OCI-LY3 (cell line): ENCODE data around the gene ACSF3.
"Not testable (repeated sequence)": the region's sequence is repeated elsewhere in the genome, so short reads cannot be mapped to it uniquely, and the experiment has no call there.

Experiments
- H2AFZ ChIP-seq: fragments of 200-600, 300-600 bp; shearing (Covaris generic); 2 replicates; pipeline ENCODE4 v1.6.0; 2014; ENCODE audit warnings: antibody characterized with exemption, low read depth, low read length
- H3K27ac ChIP-seq: fragments of 200-600, 300-600 bp; sonication (generic); 2 replicates; pipeline ENCODE4 v1.5.1; 2014; ENCODE audit warnings: mild to moderate bottlenecking, low read length, moderate library complexity, mixed read lengths
- H3K27me3 ChIP-seq: fragments of 200-600, 300-600 bp; sonication (generic); 2 replicates; pipeline ENCODE4 v1.6.1; 2014; ENCODE audit warnings: low read depth, low read length, mixed read lengths
- H3K36me3 ChIP-seq: fragments of 200-600, 300-600 bp; sonication (generic); replicated peaks from 2 replicates; pipeline ENCODE3; 2014; ENCODE audit warnings: low read depth, low read length, mixed read lengths
- H3K4me1 ChIP-seq: fragments of 300-600, 200-600 bp; sonication (generic); 2 replicates; pipeline ENCODE4 v1.6.1; 2014; ENCODE audit warnings: low read length, mixed read lengths
- H3K4me2 ChIP-seq: fragments of 200-600, 300-600 bp; sonication (generic); 2 replicates; pipeline ENCODE4 v1.6.1; 2014; ENCODE audit warnings: low read length, mixed read lengths
- H3K4me3 ChIP-seq: fragments of 300-600, 200-600 bp; sonication (generic); 2 replicates; pipeline ENCODE4 v1.5.1; 2014; ENCODE audit warnings: antibody characterized with exemption, mild to moderate bottlenecking, low read length, moderate library complexity
- H3K79me2 ChIP-seq: fragments of 300-600, 200-600 bp; shearing (Covaris generic); 2 replicates; pipeline ENCODE4 v1.6.1; 2014; ENCODE audit warnings: mild to moderate bottlenecking, low read length, mixed read lengths
- H3K9ac ChIP-seq: fragments of 300-600, 200-600 bp; shearing (Covaris generic); 2 replicates; pipeline ENCODE4 v1.6.0; 2014; ENCODE audit warnings: mild to moderate bottlenecking, low read length, moderate library complexity
- H3K9me3 ChIP-seq: fragments of 200-600, 300-600 bp; shearing (Covaris generic); 2 replicates; pipeline ENCODE4 v1.6.1; 2014; ENCODE audit warnings: low read length, mixed read lengths; ENCODE audit not compliant: insufficient read depth
- H4K20me1 ChIP-seq: fragments of 200-600, 300-600 bp; sonication (generic); 2 replicates; pipeline ENCODE4 v1.6.1; 2016; ENCODE audit warnings: low read length, mixed read lengths; ENCODE audit not compliant: insufficient read depth
- EZH2phosphoT487 ChIP-seq: fragments of 200-600 bp; shearing (Covaris generic); IDR thresholded peaks from 2 replicates; pipeline ENCODE4 v1.6.1; 2018; ENCODE audit warnings: antibody characterized with exemption, mixed run types, low read depth
- TF ChIP-seq, protein P1 (sequence below): fragments of 200-600, 300-600 bp; sonication (generic); IDR thresholded peaks from 2 replicates; pipeline ENCODE4 v1.5.1; 2014; ENCODE audit warnings: antibody characterized with exemption, low read length, low read depth

ACSF3 gene

DNA sequence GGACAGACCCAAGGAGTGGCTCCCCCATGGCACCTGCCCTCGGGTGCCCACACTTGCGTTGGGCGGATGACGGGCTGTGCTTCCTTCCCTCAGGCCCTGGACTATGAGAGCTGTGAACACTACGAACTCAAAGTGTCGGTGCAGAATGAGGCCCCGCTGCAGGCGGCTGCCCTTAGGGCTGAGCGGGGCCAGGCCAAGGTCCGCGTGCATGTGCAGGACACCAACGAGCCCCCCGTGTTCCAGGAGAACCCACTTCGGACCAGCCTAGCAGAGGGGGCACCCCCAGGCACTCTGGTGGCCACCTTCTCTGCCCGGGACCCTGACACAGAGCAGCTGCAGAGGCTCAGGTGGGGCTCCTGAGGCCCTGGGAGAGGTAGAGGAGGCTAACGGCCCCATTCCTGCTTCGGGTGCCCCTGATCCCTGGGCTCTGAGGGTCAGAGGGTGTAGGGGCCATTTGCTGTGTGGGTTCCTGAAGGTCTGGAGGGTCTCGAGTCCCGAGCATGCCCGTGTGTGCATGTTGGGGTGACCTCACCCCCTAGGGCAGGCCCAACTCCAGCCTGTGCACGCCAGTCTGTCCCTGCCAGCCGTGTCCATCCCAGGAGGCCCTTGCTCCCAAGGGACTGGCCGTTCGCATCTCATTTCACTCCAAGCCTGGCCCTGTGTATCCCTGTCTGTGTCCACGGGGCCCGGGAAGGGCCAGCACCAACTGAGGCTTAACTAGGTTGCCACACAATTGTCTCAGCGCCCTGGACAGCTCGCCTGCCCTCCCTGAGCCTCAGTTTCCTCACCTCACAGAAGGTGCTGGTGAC lies 96.7 kb downstream of the ACSF3 start:
- H3K9ac ChIP-seq, result no peak overlapping the region
- TF ChIP-seq, protein P1, sequence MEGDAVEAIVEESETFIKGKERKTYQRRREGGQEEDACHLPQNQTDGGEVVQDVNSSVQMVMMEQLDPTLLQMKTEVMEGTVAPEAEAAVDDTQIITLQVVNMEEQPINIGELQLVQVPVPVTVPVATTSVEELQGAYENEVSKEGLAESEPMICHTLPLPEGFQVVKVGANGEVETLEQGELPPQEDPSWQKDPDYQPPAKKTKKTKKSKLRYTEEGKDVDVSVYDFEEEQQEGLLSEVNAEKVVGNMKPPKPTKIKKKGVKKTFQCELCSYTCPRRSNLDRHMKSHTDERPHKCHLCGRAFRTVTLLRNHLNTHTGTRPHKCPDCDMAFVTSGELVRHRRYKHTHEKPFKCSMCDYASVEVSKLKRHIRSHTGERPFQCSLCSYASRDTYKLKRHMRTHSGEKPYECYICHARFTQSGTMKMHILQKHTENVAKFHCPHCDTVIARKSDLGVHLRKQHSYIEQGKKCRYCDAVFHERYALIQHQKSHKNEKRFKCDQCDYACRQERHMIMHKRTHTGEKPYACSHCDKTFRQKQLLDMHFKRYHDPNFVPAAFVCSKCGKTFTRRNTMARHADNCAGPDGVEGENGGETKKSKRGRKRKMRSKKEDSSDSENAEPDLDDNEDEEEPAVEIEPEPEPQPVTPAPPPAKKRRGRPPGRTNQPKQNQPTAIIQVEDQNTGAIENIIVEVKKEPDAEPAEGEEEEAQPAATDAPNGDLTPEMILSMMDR, result no peak
- no peak for TF ChIP-seq EZH2phosphoT487
- H4K20me1 ChIP-seq, result no peaks in the 10 kb centered on the region
- no peaks in the 10 kb centered on the region for H3K4me1 ChIP-seq
- H3K27me3 ChIP-seq, result no peaks in the 10 kb centered on the region
- no peak overlapping the region for H3K27ac ChIP-seq
- no peak overlapping the region for H3K4me2 ChIP-seq
- H3K9me3 ChIP-seq, result no peaks in the 10 kb centered on the region
- no peaks in the 10 kb centered on the region for H3K79me2 ChIP-seq
- H3K36me3 ChIP-seq, result no peaks in the 10 kb centered on the region
- H3K4me3 ChIP-seq, result no peak overlapping the region
- no peak overlapping the region for H2AFZ ChIP-seq

DNA sequence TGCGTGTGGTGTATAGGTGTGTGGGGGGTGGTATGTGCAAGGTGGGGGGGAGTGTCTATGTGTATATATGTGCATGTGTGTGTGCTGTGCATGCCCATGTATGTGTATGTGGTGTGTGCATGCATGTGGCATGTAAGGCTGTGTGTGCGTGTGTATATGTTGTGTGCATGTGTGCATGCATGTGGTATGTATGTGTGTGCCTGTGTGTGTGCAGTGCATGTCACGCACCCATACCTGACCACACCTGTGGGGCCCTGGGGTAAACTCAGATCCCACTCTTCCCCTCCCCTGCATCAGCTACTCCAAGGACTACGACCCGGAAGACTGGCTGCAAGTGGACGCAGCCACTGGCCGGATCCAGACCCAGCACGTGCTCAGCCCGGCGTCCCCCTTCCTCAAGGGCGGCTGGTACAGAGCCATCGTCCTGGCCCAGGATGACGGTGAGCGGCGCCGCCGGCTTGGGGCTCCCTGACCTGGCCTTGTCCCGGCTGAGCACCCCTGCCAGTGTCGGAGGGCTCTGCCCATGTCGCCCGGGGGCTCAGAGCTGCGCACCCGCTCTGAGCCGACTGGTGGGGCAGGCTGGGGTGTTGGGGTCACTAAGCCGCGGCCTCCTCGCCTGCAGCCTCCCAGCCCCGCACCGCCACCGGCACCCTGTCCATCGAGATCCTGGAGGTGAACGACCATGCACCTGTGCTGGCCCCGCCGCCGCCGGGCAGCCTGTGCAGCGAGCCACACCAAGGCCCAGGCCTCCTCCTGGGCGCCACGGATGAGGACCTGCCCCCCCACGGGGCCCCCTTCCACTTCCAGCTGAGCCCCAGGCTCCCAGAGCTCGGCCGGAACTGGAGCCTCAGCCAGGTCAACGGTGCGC lies 97.6 kb downstream of the ACSF3 start:
- no peak overlapping the region for H3K4me3 ChIP-seq
- no peaks in the 10 kb centered on the region for H3K9me3 ChIP-seq
- no peak overlapping the region for H3K27ac ChIP-seq
- no peaks in the 10 kb centered on the region for H4K20me1 ChIP-seq
- H3K79me2 ChIP-seq, result no peaks in the 10 kb centered on the region
- no peaks in the 10 kb centered on the region for H3K36me3 ChIP-seq
- H3K27me3 ChIP-seq, result no peaks in the 10 kb centered on the region
- TF ChIP-seq EZH2phosphoT487, result no peak
- TF ChIP-seq, protein P1, result no peak
- no peak overlapping the region for H3K4me2 ChIP-seq
- H2AFZ ChIP-seq, result no peak overlapping the region
- H3K9ac ChIP-seq, result no peak overlapping the region
- H3K4me1 ChIP-seq, result no peaks in the 10 kb centered on the region

DNA sequence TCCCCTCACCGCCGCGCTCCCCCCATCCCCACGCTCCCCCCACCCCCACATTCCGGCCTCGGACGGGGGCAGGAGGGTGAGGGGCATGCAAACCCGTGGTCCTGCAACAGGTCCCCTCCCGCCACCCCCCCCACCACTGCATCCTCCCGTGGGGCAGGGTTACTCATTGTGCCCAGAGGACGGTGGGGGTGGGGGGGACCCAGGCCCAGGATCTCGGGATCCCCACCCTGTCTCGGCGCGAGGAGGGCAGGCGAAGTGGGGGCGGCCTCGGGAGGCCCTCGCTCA lies 98.2 kb downstream of the ACSF3 start:
- Histone ChIP-seq H3K9ac (no peak overlapping the region), H3K79me2 (no peaks in the 10 kb centered on the region), H3K9me3 (no peaks in the 10 kb centered on the region), H2AFZ (no peak overlapping the region), H3K4me1 (no peaks in the 10 kb centered on the region), H3K4me3 (peak overlapping the region; percentile 72), H4K20me1 (no peaks in the 10 kb centered on the region), H3K27me3 (no peaks in the 10 kb centered on the region), H3K36me3 (no peaks in the 10 kb centered on the region), H3K27ac (no peak overlapping the region), H3K4me2 (peak overlapping the region; percentile 56)
- TF ChIP-seq EZH2phosphoT487, result no peak
- TF ChIP-seq, protein P1, result no peak

DNA sequence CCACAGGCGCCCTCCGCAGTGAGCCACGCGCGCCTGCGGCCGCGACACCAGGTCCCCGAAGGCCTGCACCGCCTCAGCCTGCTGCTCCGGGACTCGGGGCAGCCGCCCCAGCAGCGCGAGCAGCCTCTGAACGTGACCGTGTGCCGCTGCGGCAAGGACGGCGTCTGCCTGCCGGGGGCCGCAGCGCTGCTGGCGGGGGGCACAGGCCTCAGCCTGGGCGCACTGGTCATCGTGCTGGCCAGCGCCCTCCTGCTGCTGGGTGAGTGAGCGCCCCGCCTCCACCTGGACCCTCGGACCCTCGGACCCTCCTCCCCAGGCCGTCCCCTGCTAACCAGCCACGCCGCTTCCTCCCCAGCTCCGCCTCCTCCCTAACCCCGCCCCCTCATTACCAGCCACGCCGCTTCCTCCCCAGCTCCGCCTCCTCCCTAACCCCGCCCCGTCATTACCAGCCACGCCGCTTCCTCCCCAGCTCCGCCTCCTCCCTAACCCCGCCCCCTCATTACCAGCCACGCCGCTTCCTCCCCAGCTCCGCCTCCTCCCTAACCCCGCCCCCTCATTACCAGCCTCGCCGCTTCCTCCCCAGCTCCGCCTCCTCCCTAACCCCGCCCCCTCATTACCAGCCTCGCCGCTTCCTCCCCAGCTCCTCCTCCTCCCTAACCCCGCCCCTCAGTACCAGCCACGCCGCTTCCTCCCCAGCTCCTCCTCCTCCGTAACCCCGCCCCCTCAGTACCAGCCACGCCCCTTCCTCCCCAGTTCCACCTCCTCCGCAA lies 98.7 kb downstream of the ACSF3 start:
- H3K9me3 ChIP-seq, H3K9ac ChIP-seq, H2AFZ ChIP-seq, H3K27ac ChIP-seq, H3K4me1 ChIP-seq, H3K36me3 ChIP-seq, H4K20me1 ChIP-seq, H3K79me2 ChIP-seq, H3K27me3 ChIP-seq: not testable (repeated sequence)
- Histone ChIP-seq H3K4me2 (peak overlapping the region; percentile 56), H3K4me3 (peak overlapping the region; percentile 72)
